ENCODE results near the gene SLC12A5.

SLC12A5 gene

GRCh38 chr20:46101957-46102356 lies 72.9 kb downstream of the SLC12A5 start:
- DNase-seq (ENCODE audit: extremely low read depth in 1 of 2, low read depth in 1 of 2), result no peak

- DNase-seq (ENCODE audit: extremely low read depth in 1 of 2, low read depth in 1 of 2), result no peak
Observed at GRCh38 chr20:46102940-46103339, 73.9 kb downstream of the SLC12A5 start.

- DNase-seq (ENCODE audit: extremely low read depth in 1 of 2, low read depth in 1 of 2), result no peak
Observed at GRCh38 chr20:46104262-46104661, 75.2 kb downstream of the SLC12A5 start.

GRCh38 chr20:46107061-46107460 lies 78.0 kb downstream of the SLC12A5 start:
- DNase-seq (ENCODE audit: extremely low read depth in 1 of 2, low read depth in 1 of 2), result no peak

GRCh38 chr20:46108435-46108841 lies 79.4 kb downstream of the SLC12A5 start:
- DNase-seq (ENCODE audit: extremely low read depth in 1 of 2, low read depth in 1 of 2), result no peak

GRCh38 chr20:46108976-46109375 lies 80.0 kb downstream of the SLC12A5 start:
- no peak for DNase-seq (ENCODE audit: extremely low read depth in 1 of 2, low read depth in 1 of 2)

Data from activated CD8-positive, alpha-beta memory T cell treated with anti-CD3 and anti-CD28 coated beads for 1 hour (primary cell).